Measurements from ENCODE around the gene INPP5A.

INPP5A gene

DNA sequence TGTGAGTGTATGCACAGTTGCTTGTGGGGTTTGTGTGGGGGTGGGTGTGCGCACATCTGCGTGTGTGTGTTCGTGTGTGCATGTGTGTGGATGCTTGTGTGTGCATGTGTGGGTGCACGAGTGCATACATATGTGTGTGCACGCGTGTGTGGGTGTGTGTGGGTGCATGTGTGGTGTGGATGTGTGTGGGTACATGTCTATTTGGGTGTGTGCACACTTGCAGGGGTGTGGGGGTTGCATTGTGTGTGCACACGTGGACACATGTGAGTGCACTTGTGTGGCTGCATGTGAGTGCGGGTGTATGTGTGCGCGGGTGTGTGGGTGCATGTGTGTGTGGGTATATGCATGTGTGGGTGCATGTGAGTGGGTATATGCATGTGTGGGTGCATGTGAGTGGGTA, 174.7 kb downstream of the INPP5A start:
- DNase-seq, result no peak

DNA sequence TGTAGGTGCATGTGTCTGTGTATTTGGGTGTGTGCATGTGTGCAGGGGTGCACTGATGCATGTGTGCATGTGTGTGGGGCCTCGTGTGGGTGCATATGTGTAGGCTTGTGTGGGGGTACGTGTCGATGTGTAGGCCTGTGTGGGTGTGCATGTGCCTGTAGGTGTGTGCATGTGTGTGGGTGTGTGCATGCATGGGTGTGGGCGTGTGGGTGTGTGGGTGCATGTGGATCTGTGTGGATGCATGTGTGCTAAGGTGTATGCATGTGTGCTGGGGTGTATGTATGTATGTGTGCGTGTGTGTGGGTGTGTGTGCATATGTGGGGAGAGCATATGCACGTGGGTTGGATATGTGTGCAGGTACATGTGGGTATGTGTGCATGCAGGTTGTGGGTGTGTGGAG, 175.2 kb downstream of the INPP5A start:
- no peak for DNase-seq

- peak; percentile 33 for DNase-seq
Observed at GRCh38 chr10:132713421-132714095, 176.0 kb downstream of the INPP5A start.

- DNase-seq, result peak; percentile 94
Observed at GRCh38 chr10:132714096-132714985, 176.8 kb downstream of the INPP5A start.

- DNase-seq, result peak; percentile 21
Observed at GRCh38 chr10:132714986-132715775, 177.6 kb downstream of the INPP5A start.

DNA sequence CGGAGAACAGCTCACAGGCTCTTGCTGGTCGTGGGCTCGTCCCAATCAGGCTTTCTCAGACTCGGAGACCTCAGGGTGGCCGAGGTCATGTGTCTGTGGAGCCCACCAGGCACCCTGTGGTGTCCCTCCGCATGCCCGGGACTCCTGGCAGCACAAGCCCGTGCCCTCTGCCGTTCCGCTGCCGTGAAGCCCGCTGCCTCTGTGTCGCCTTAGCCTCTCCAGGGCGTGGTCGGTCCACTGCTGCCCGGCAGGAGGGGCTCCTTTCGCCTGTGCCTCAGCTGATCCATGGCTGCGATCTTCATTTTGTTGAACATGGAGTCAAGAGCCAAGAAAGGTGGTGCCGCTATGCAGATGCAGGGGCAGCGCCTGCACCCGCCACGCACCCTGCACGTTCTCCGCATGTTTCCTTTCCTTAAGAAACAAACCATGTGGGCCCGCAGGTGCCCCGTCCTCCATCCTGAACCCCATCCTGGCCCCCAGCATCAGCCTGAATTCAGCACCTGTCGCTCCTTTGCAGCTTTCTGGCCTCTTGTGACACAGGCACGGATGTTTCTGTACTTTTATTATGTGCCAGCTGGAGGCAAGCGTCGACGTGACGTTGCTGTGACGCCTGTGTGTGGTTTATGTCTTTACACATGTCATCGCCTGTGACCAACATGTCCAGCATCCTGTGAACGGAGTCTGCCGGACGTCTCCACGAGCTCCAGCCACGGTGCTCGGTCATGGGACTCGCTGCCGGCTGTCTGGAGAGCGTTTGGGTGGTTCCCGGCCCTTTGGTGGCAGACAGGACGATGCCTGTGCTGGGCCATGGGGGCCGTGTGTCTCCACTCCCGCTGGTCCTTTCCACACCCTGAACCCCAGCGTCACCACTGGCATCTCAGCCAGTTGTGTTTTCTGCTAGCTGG, 178.4 kb downstream of the INPP5A start:
- no peak for DNase-seq

- DNase-seq, result no peak
Observed at GRCh38 chr10:132716691-132717490, 179.3 kb downstream of the INPP5A start.

GRCh38 chr10:132721725-132722124, 184.1 kb downstream of the INPP5A start:
- DNase-seq, result no peak

- DNase-seq, result no peak
Observed at GRCh38 chr10:132722394-132723329, 185.1 kb downstream of the INPP5A start.

- no peak for DNase-seq
Observed at GRCh38 chr10:132723330-132723970, 185.9 kb downstream of the INPP5A start.

DNA sequence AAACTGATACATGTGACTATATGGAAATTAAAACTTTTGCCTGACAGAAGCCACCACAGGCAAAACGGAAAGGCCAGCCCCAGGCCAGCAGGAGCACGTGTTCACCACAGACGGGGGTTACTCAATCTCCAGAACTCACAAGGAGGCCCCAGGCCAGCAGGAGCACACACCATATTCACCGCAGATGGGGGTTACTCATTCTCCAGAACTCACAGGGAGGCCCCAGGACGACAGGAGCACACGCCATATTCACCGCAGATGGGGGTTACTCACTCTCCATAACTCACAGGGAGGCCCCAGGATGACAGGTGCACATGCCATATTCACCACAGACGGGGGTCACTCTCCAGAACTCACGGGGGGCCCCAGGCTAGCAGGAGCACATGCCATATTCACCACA, 186.9 kb downstream of the INPP5A start:
- no peak for DNase-seq

DNA sequence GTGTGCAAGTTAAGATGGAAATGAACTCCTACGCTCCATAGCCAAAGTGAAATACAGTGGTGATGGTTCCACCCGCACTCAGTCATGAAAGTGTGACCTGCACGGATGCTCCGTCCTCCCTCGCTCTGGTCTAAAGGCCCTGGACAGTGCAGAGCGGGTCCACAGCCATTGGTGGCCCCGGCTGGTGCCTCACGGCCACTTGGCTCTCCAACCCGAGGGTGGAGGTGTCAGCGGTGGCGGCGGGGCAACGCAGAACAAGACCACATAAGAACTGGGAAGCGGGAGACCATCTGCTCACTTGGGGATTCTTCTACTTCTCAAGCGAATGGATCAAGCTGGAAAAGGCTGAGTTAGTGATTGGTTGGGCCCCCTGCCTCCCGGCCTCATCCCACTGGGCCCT, 187.6 kb downstream of the INPP5A start:
- no peak for DNase-seq

- no peak for DNase-seq
Observed at GRCh38 chr10:132726194-132726593, 188.6 kb downstream of the INPP5A start.

GRCh38 chr10:132726951-132727350, 189.4 kb downstream of the INPP5A start:
- no peak for DNase-seq

DNA sequence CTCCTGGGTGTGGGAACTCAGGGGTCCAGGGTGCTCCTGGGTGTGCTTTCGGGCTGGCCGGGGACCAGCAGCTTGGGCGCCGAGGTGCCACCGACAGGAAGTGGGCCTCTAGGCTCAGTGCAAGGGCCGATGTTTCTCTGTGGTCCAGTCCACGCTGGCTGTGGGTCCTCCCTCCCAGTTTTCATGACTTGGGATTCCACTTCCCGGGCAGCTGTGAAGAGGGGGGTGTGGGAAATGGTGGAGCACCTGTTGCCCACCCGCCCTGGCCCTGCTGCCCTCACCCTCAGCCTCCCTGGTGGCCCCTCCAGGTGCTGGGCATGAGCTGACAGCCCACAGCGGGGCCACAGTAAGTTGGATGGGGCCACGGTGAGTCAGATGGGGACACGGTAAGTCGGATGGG, 189.8 kb downstream of the INPP5A start:
- no peak for DNase-seq

DNA sequence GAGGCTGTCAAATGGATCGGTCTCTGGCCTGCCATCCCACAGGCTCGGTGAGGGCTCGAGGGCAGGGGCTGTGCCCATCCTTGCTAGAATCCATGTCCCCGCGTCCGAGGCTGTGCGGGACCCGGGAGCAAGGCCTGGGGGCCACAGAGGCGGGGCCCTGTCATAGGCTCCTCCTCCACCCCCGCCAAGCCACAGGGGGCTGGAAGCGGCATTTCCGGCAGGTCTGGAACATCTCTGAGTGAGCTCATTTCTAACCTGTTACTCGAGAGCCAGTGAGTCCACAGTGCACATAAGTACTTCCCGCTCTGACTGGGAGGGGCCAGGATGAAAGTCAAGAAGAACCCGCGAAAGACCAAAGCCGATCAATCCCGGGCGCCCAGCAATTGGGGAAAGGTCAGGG, 190.7 kb downstream of the INPP5A start:
- DNase-seq, result no peak

DNA sequence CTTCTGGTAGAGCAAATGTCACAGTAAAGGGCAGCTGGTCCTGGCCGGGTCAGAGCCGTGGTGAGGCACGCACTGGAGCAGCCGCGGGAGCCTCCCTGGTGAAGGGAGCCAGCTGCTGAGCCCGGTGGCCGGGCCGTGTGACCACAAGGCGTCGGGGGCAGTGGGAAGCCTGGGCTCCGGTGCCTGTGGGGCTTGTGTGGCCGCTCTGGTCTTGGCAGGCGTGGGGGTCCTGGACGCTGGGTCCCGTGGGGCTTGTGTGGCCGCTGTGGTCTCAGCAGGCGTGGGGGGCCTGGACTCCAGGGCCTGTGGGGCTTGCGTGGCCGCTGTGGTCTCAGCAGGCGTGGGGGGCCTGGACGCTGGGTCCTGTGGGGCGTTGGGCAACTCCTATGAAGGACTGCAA, 191.2 kb downstream of the INPP5A start:
- no peak for DNase-seq

- no peak for DNase-seq
Observed at GRCh38 chr10:132729810-132730572, 192.4 kb downstream of the INPP5A start.

DNA sequence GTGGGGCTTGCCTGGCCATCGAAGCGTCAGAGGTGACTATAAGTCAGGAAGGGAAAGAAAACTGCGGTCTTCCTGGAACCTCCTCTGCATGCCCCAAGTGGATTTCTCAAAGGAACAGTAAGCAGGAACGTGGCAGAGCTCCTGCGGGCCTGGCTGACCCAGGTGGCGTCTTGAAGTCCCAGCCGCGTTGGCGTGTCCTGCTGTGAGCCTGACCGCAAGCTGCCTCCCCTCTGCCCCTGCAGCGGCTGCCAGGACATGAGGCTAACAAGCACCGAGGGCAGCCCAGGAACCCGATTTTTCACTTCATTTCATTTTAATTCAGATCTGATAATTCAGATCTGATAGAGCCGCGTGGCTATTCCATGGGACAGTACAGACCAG, 193.0 kb downstream of the INPP5A start:
- DNase-seq, result no peak

Measured in midbrain (tissue), 1 donor.